Measurements from ENCODE around the gene MAP3K5.
A peak's percentile ranks its signal among the peaks of the same experiment; 100 is the strongest.

MAP3K5 gene

GRCh38 chr6:136779682-136780081 is 12.6 kb downstream of the MAP3K5 start:
- no peak for TF ChIP-seq CTCF (IDR thresholded peaks at IDR 0.05; ENCODE audit: insufficient read depth, low read depth, low read length, missing control alignments)
- H3K4me3 ChIP-seq (ENCODE audit: low read length): no peak overlapping the region

GRCh38 chr6:136777651-136778050 is 14.6 kb downstream of the MAP3K5 start:
- TF ChIP-seq CTCF (IDR thresholded peaks at IDR 0.05; ENCODE audit: insufficient read depth, low read depth, low read length, missing control alignments): no peak
- no peak for DNase-seq (ENCODE audit: low read depth)
- no peak overlapping the region for H3K4me3 ChIP-seq (ENCODE audit: low read length)

More at GRCh38 chr6:136779682-136780081, 12.6 kb downstream of the MAP3K5 start:
- DNase-seq (ENCODE audit: low read depth): no peak

- H3K4me3 ChIP-seq (ENCODE audit: low read length): no peak overlapping the region
- DNase-seq (ENCODE audit: low read depth): no peak
Observed at GRCh38 chr6:136775548-136775947, 16.7 kb downstream of the MAP3K5 start.

GRCh38 chr6:136775081-136775480 is 17.2 kb downstream of the MAP3K5 start:
- no peak for TF ChIP-seq CTCF (IDR thresholded peaks at IDR 0.05; ENCODE audit: insufficient read depth, low read depth, low read length, missing control alignments)
- no peak for DNase-seq (ENCODE audit: low read depth)
- H3K4me3 ChIP-seq (ENCODE audit: low read length): no peak overlapping the region

More at GRCh38 chr6:136775548-136775947, 16.7 kb downstream of the MAP3K5 start:
- TF ChIP-seq CTCF (IDR thresholded peaks at IDR 0.05; ENCODE audit: insufficient read depth, low read depth, low read length, missing control alignments): no peak

GRCh38 chr6:136774228-136775041 is 17.8 kb downstream of the MAP3K5 start:
- DNase-seq (ENCODE audit: low read depth): peak; percentile 86
- TF ChIP-seq CTCF (IDR thresholded peaks at IDR 0.05; ENCODE audit: insufficient read depth, low read depth, low read length, missing control alignments): no peak
- H3K4me3 ChIP-seq (ENCODE audit: low read length): no peak overlapping the region

GRCh38 chr6:136773473-136773796 is 18.8 kb downstream of the MAP3K5 start:
- no peak overlapping the region for H3K4me3 ChIP-seq (ENCODE audit: low read length)
- DNase-seq (ENCODE audit: low read depth): no peak
- no peak for TF ChIP-seq CTCF (IDR thresholded peaks at IDR 0.05; ENCODE audit: insufficient read depth, low read depth, low read length, missing control alignments)
